AG04449 (cell line): ENCODE results near the gene TRAF3.

Source experiments
- CTCF ChIA-PET: fragments of 350-600 bp; formaldehyde crosslinking; extraction: SDS; loops from one replicate; lab custom pipeline; 2021; ENCODE audit warnings: antibody characterized with exemption; lab: Yijun Ruan, JAX
- POLR2A ChIA-PET: fragments of 400-600, 350-600 bp; formaldehyde crosslinking; extraction: SDS; loops from one replicate; lab custom pipeline; 2020; ENCODE audit warnings: antibody characterized with exemption, inconsistent platforms; lab: Yijun Ruan, JAX
- DNase-seq: peaks from one replicate; pipeline ENCODE4 v3.0.0-alpha.2; 2010; ENCODE audit warnings: low read depth, low spot score
- H3K4me3 ChIP-seq: 2 replicates; pipeline ENCODE4 v1.5.1; 2011; ENCODE audit warnings: low read depth, mild to moderate bottlenecking, control low read depth, low read length
- TF ChIP-seq, protein P1 (sequence below): IDR thresholded peaks from one replicate; pipeline ENCODE4 v1.5.1; 2011; ENCODE audit warnings: mild to moderate bottlenecking, moderate library complexity, low read length, control low read depth, inconsistent platforms; ENCODE audit not compliant: insufficient read depth; ENCODE audit errors: missing control alignments

Gene TRAF3

GRCh38 chr14:102885737-102886447, 108.6 kb downstream of the TRAF3 start:
- ChIA-PET CTCF (no interaction called here), POLR2A (no interaction called here)
- no peak overlapping the region for H3K4me3 ChIP-seq
- DNase-seq = no peak
- TF ChIP-seq, protein P1, sequence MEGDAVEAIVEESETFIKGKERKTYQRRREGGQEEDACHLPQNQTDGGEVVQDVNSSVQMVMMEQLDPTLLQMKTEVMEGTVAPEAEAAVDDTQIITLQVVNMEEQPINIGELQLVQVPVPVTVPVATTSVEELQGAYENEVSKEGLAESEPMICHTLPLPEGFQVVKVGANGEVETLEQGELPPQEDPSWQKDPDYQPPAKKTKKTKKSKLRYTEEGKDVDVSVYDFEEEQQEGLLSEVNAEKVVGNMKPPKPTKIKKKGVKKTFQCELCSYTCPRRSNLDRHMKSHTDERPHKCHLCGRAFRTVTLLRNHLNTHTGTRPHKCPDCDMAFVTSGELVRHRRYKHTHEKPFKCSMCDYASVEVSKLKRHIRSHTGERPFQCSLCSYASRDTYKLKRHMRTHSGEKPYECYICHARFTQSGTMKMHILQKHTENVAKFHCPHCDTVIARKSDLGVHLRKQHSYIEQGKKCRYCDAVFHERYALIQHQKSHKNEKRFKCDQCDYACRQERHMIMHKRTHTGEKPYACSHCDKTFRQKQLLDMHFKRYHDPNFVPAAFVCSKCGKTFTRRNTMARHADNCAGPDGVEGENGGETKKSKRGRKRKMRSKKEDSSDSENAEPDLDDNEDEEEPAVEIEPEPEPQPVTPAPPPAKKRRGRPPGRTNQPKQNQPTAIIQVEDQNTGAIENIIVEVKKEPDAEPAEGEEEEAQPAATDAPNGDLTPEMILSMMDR = no peak

- TF ChIP-seq, protein P1 = no peak
- H3K4me3 ChIP-seq = no peak overlapping the region
- ChIA-PET POLR2A (no interaction called here), CTCF (no interaction called here)
- no peak for DNase-seq
These were observed 111.5 kb downstream of the TRAF3 start for GRCh38 chr14:102888748-102889147.

- H3K4me3 ChIP-seq = no peak overlapping the region
- ChIA-PET POLR2A (no interaction called here), CTCF (no interaction called here)
- TF ChIP-seq, protein P1 = no peak
- DNase-seq = no peak
These were observed 112.4 kb downstream of the TRAF3 start for GRCh38 chr14:102889615-102890014.

GRCh38 chr14:102891111-102891510, 113.9 kb downstream of the TRAF3 start:
- no peak overlapping the region for H3K4me3 ChIP-seq
- TF ChIP-seq, protein P1 = no peak
- DNase-seq = no peak
- CTCF ChIA-PET = interaction anchor here (2.1 kb wide), 1 partner anchor 10 kb away, joined by 4 read pairs; no protein-coding TSS in a partner anchor
- POLR2A ChIA-PET = no interaction called here

DNA sequence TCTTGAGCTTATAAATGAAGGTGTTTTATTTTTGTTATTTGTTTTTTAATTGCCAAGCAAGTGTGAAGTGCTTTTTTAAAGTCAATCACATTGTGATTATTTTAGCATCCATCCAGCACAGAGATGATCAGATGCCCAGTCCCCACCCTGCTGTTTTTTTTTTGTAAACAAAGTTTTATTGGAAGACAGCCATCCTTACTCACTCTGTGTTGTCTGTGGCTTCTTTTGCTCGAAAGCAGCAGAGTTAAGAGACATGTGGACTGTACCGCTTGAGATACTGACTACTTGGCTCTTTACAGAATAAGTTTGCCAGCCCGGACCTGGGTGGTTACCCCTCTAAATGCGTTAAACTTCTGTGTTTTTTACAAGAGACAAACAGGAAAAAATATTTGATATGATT, 114.3 kb downstream of the TRAF3 start:
- TF ChIP-seq, protein P1 = no peak
- POLR2A ChIA-PET = no interaction called here
- DNase-seq = peak; percentile 12
- CTCF ChIA-PET = interaction anchor here (2.1 kb wide), 1 partner anchor 10 kb away, joined by 4 read pairs; no protein-coding TSS in a partner anchor
- no peak overlapping the region for H3K4me3 ChIP-seq

GRCh38 chr14:102892651-102893050, 115.4 kb downstream of the TRAF3 start:
- ChIA-PET POLR2A (no interaction called here), CTCF (interaction anchor here (0.9 to 2.1 kb wide), 2 partner anchors 11 to 299 kb away, joined by 3 to 4 read pairs; no protein-coding TSS in a partner anchor)
- TF ChIP-seq, protein P1 = no peak
- DNase-seq = no peak
- H3K4me3 ChIP-seq = no peak overlapping the region
